ENCODE data around the gene DUOX1. TPM values are rescaled to one million over a fixed set of nuclear protein-coding genes. Genes with fewer than 3 reads are reported as not detected.

The DUOX1 gene
- total and polyA plus RNA-seq, 11 donors = 0.11 to 1.6 (median 0.52) TPM

DNA sequence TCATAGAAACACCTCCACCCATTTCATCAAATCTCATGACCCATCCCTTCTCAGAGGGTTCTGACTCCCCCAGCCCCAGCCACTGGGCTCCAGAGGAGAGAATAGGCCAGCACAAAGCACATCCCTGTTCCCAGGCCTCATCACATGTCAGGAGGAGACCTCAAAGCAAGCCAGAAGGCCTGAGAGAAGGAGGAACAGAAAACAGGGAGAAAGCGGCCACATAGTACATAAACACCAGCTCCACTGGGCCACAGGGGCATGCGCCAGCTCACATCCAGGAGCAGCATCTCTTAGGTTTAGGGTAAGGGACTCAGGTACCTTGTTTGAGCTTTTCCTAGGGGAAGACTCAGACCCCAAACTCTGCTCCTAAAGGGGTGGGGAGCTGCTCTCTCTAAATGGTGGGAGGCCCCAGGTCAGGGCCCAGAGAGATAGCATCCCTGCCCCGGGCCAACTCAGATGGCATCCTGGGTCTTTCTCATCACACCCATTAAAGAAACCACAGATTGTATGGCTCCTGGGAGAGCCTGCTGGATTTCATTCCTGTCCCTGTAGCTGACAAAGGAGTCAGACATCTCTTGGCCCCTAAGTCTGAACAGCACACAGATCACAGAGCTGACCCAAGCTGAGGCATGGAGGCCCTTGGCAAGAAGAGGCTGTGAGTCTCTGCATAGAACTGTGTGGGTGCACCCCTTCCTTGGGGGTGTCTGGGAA is 55.4 kb downstream of the DUOX1 start:
- 86 to 98% (median 94%) methylated on average over 3 of the region's 3 CpGs for WGBS, 4 donors
- ATAC-seq (no peak), DNase-seq (no peak)
- peaks cover 0 to 10% (median 0%) of the 10 kb centered on the region in 9 donors for H3K27me3 ChIP-seq
- intact Hi-C loops (cut with DNase I) = no loop called here
- peaks cover 0 to 32% (median 9%) of the 10 kb centered on the region in 12 donors for H3K4me1 ChIP-seq
- peak overlapping the region in 2 of 12 donors; percentile 82 to 87 for H3K4me3 ChIP-seq
- TF ChIP-seq, protein P1, sequence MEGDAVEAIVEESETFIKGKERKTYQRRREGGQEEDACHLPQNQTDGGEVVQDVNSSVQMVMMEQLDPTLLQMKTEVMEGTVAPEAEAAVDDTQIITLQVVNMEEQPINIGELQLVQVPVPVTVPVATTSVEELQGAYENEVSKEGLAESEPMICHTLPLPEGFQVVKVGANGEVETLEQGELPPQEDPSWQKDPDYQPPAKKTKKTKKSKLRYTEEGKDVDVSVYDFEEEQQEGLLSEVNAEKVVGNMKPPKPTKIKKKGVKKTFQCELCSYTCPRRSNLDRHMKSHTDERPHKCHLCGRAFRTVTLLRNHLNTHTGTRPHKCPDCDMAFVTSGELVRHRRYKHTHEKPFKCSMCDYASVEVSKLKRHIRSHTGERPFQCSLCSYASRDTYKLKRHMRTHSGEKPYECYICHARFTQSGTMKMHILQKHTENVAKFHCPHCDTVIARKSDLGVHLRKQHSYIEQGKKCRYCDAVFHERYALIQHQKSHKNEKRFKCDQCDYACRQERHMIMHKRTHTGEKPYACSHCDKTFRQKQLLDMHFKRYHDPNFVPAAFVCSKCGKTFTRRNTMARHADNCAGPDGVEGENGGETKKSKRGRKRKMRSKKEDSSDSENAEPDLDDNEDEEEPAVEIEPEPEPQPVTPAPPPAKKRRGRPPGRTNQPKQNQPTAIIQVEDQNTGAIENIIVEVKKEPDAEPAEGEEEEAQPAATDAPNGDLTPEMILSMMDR (IDR thresholded peaks at IDR 0.05) = no peak
- TF ChIP-seq POLR2A (IDR thresholded peaks at IDR 0.05) = no peak
- H3K9me3 ChIP-seq = no peaks in the 10 kb centered on the region
- peak overlapping the region in 1 of 12 donors; percentile 93 for H3K27ac ChIP-seq
- H3K36me3 ChIP-seq = no peaks in the 10 kb centered on the region

DNA sequence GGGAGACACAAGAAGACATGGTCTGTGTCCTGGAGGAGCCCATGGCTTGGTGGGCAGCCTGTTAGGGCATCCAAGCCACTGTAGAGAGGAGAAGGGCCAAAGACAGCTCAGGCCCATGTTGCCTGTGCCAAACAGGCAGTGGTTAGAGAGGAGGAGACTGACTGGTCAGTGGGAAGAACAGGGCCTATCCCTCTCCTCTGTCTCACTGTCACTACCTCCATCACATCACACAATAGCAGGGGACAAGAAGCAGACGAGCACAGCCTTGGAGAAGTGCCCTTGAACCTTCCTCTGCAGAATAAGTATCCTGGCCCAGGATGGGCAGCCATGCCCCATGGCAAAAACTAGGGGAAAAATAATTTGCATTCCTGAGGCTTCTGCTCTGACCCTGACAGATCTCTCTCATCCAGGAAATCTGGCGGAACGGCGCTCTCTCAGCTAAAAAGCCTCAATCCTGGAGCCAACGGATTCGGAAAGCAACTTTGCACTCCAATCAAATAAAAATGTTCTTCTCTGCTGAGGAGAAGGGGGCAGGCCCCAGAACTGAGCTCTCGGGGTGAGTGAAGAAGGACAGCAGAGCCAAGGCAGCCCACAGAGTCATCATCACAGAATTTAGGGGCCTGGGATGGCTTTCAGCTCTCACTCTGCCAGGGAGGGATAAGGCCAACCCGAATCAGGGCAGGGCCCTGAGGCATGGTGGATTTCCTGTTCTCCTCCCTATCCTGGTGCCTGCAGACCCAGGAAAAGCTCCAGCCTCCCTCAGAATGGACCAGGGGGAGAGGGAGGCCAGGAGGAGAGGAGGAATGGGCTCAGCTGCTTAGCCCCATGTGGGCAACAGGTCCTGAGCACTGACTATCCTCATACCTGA is 56.3 kb downstream of the DUOX1 start:
- peak overlapping the region in 11 of 12 donors; percentile 38 to 93 (median 65) for H3K27ac ChIP-seq
- intact Hi-C loops (cut with DNase I) = no loop called here
- peak overlapping the region in 11 of 12 donors; percentile 55 to 87 (median 72) for H3K4me3 ChIP-seq
- no peaks in the 10 kb centered on the region for H3K36me3 ChIP-seq
- no peak for TF ChIP-seq POLR2A (IDR thresholded peaks at IDR 0.05)
- TF ChIP-seq, protein P1 (IDR thresholded peaks at IDR 0.05) = no peak
- H3K9me3 ChIP-seq = no peaks in the 10 kb centered on the region
- 48 to 65% (median 62%) methylated on average over 8 of the region's 8 CpGs for WGBS, 4 donors
- DNase-seq = no peak
- peaks cover 0 to 10% (median 0%) of the 10 kb centered on the region in 9 donors for H3K27me3 ChIP-seq
- peaks cover 0 to 32% (median 9%) of the 10 kb centered on the region in 12 donors for H3K4me1 ChIP-seq
- ATAC-seq = peak in 3 of 4 donors; percentile 16 to 28 (median 18)

DNA sequence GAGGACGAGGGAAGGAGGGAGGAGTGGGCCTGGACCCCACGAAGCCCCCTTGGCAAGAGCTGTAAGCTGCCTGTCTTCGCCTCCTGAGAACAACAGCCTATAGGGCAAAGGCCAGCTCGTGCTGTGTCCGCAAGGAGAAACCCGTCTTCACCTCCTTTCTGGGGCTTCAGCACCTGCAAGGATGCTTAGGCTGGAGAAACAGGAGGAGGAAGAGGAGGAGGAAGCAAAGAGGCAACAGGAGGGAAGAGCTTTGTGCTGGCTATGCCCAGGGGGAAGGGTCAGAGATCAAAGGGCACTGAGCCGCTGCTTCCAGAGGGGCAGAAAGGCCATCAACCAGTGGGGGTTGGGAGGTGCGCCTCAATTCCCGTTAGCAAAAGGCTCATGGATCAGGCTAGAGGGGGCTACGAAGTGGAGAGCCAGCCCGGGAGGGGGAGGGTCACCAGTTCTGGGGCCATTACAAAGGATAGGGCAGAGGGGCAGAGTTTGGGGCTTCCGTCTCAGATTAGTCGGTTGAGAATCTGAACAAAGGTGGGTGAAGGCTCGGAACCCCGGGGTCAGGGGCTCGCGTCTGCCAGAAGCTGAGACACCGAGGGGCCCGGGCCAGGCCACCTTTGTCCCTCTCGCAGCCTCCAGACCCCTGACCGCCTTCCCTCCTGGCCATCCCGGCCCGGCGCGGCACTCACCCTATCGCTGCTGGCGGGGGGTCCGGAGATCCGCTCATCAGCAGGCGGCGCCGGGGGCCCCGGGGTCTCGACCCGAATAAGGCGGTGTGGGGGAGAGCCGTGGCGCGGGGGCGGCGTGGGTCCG is 57.2 kb downstream of the DUOX1 start:
- 23 to 51% (median 29%) methylated on average over 13 to 42 of the region's 42 CpGs for WGBS, 4 donors

More for the DNA sequence above, 57.2 kb downstream of the DUOX1 start:
- TF ChIP-seq POLR2A (IDR thresholded peaks at IDR 0.05) = no peak
- TF ChIP-seq, protein P1 (IDR thresholded peaks at IDR 0.05) = no peak
- Histone ChIP-seq H3K4me3 (peak overlapping the region; percentile 55 to 87 (median 72)), H3K36me3 (no peaks in the 10 kb centered on the region), H3K27ac (peak overlapping the region; percentile 17 to 93 (median 64)), H3K27me3 (peaks cover 0 to 10% (median 0%) of the 10 kb centered on the region in 9 donors), H3K4me1 (peaks cover 0 to 32% (median 9%) of the 10 kb centered on the region in 12 donors), H3K9me3 (no peaks in the 10 kb centered on the region)
- intact Hi-C loops (cut with DNase I) = no loop called here
- DNase-seq (no peak), ATAC-seq (peak in 2 of 4 donors; percentile 8 to 14)
